Erythroblast (primary cell): ENCODE data around the gene CDK14.

Experiments used
- DNase-seq, 2 experiments: peaks; one replicate each; lab custom pipeline; 2025; lab: John Stamatoyannopoulos, UW
- GATA1 ChIP-seq: IDR thresholded peaks from 2 replicates; pipeline ENCODE4 v1.6.1; 2011; ENCODE audit warnings: low read depth, mild to moderate bottlenecking, control low read depth, low read length, moderate library complexity
- POLR2A ChIP-seq: IDR thresholded peaks from 2 replicates; pipeline ENCODE4 v1.6.1; 2011; ENCODE audit warnings: mild to moderate bottlenecking, low read length

Gene CDK14

DNA sequence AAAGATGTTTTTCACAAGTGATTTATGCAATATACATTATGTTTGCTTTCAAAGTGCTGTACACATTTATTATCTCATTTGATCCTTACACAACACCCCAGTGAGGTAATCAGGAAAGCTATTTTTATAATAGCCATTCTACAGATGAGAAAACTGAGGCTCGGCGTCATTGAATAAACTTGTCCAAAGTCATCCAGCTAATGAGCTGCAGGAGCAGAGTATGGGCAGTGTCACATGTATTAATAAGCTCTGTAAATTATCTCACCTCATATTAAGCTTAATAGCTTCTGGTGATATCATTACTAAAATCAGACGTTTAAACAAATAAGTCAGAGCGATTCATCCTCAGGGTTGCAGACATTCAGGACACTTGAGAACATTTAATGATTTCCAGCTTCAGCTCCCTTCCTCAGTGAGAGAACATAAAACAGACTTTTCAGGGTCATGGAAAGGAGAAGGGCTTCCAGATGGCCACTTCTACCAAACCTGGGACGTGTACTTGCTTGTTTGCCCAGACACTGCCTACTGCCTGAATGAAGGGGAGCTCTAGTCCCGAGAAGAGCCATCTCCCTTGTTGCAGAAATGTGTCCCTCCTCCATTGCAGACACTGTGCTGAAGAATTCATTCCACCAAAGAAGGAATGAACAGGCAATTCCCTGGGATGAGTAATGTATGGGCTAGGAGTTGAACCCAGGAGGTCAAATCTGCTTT, 647.6 kb downstream of the CDK14 start:
- DNase-seq = no peak

DNA sequence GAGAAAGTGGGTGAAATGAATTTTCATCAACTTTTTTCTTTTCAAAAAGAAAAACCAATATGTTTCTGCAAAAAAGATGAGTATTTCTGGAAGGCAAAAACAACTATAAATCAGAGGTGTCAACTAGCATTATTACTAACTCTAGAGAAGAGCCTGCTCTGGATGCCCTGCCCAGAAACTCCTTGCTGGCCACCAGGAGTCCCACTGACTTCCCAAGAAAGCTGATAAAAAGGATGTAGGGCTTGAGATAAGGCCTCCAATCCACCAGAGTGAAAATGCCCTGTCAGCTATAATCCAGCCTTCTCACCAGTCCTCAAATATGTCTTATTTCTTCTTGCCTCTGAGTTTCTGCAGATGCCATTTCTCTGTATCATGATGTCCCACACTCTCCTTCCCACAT, 651.4 kb downstream of the CDK14 start:
- no peak for DNase-seq
- TF ChIP-seq GATA1 (no peak), POLR2A (no peak)

More for the DNA sequence above, 647.6 kb downstream of the CDK14 start:
- TF ChIP-seq GATA1 = no peak
- no peak for TF ChIP-seq POLR2A

DNA sequence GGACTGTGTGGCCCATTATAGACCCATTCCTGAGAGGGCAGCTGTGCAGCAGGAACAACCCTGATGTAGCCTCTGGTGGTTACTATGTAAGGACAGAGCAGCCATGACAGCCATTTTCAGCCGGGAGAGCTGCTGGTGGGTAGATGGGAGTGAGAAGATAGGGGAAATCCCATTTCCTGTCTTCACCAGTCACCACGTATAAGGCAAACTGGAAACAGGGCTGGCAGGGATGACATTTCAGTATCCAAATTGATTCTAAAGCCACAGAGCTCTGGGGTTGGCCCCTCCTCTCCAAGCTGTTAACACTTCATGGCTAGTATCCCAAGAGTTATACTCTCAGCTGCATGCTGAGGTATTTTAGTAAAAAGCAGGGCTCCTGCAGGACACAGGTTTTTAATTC, 652.9 kb downstream of the CDK14 start:
- DNase-seq = no peak
- TF ChIP-seq POLR2A (no peak), GATA1 (no peak)

DNA sequence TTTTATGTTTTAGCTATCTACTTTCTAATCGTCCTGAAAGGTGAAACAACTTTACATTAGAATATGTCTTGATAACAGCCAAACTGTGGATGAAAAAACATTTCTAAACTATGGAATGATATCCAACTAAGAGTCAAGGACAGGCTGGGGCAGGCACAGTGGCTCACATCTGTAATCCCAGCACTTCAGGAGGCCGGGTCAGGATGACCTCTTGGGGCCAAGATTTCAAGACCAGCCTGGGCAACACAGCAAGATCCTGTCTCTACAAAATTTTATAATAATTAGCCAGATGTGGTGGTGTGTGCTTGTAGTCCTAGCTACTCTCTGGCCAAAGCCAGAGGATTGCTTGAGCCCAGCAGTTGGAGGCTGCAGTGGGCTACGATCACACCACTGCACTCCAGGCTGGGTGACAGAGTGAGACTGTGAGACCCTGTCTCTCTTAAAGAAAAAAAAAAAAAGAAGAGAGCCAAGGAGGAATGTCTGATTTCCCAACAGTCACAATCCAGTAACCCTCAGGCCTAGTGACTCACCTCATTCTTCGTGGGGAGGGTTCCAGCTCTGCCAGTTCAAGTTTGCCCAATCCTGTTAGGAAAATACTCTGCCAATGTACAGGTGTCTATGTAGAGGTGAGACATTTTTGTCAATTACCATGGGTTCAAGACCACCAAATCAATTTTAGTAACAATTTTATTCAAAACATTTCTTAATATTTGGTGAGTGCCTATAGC, 653.5 kb downstream of the CDK14 start:
- no peak for TF ChIP-seq POLR2A
- TF ChIP-seq GATA1 = no peak
- no peak for DNase-seq

DNA sequence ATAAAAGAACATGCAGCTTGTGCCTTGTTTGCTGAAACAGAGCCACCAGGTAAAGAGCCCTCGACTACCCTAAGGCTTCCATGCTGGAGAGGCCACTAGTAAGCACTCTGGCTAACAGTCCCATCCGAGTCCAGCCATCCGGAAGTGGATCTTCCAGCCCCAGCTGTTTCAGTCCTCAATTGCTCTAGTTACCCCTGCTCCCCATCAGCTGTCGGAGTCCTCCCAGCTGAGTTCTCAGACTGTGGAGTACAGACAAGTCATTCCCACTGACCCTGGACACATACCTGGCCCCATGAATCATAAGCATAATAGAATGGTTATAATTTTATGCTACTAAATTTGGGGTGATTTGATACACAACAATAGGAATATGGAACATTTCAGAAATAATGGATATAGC, 654.6 kb downstream of the CDK14 start:
- TF ChIP-seq GATA1 (no peak), POLR2A (no peak)

DNA sequence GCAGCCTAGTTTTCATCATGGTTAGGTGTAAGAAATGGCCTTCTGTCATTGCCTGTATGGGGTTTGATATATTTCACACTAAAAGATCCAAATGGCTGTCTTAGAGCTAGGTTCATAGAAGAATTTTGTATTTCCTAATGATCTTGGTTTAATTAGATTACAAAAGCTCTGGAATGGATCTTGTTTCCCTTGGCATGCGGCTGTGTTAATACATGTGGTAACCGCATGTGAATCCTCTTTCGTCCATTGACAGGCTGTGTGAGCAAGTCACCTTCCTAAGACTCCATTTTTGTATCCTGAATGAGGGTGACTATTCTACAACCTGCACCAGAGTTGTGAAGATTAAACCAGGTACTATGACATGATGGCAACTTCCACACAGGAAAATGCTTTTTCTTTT, 655.8 kb downstream of the CDK14 start:
- DNase-seq = no peak

More for the DNA sequence above, 654.6 kb downstream of the CDK14 start:
- no peak for DNase-seq

More for the DNA sequence above, 655.8 kb downstream of the CDK14 start:
- TF ChIP-seq GATA1 = no peak
- TF ChIP-seq POLR2A = no peak
